Measurements from ENCODE around the gene SPNS3. TPM values are rescaled to one million over a fixed set of nuclear protein-coding genes. Genes with fewer than 3 reads are reported as not detected.
A peak's percentile ranks its signal among the peaks of the same experiment; 100 is the strongest.

Gene SPNS3
- total RNA-seq, 1 donor from 2014 or later, result 0.34 TPM

GRCh38 chr17:4406386-4406785, 27.4 kb upstream of the SPNS3 start:
- Mint-ChIP-seq H3K36me3 (no peaks in the 10 kb centered on the region), H3K4me1 (ENCODE audit: unreplicated experiment) (no peaks in the 10 kb centered on the region), H3K9me3 (no peaks in the 10 kb centered on the region), H3K4me3 (no peak overlapping the region), H3K27ac (no peak overlapping the region), H3K27me3 (no peaks in the 10 kb centered on the region)
- TF ChIP-seq CTCF (conservative IDR thresholded peaks at IDR 0.05), result no peak
- DNase-seq (ENCODE audit: extremely low spot score, unreplicated experiment), result no peak

GRCh38 chr17:4407216-4407615, 26.5 kb upstream of the SPNS3 start:
- Mint-ChIP-seq H3K27ac (no peak overlapping the region), H3K36me3 (no peaks in the 10 kb centered on the region), H3K9me3 (no peaks in the 10 kb centered on the region), H3K27me3 (no peaks in the 10 kb centered on the region), H3K4me3 (no peak overlapping the region), H3K4me1 (ENCODE audit: unreplicated experiment) (no peaks in the 10 kb centered on the region)
- no peak for TF ChIP-seq CTCF (conservative IDR thresholded peaks at IDR 0.05)
- no peak for DNase-seq (ENCODE audit: extremely low spot score, unreplicated experiment)

GRCh38 chr17:4407851-4408250, 25.9 kb upstream of the SPNS3 start:
- Mint-ChIP-seq H3K36me3 (no peaks in the 10 kb centered on the region), H3K27ac (peak overlapping the region; percentile 84), H3K9me3 (no peaks in the 10 kb centered on the region), H3K27me3 (no peaks in the 10 kb centered on the region), H3K4me1 (ENCODE audit: unreplicated experiment) (no peaks in the 10 kb centered on the region), H3K4me3 (no peak overlapping the region)
- TF ChIP-seq CTCF (conservative IDR thresholded peaks at IDR 0.05), result no peak
- no peak for DNase-seq (ENCODE audit: extremely low spot score, unreplicated experiment)

GRCh38 chr17:4409659-4410058, 24.1 kb upstream of the SPNS3 start:
- H3K36me3 Mint-ChIP-seq, result no peaks in the 10 kb centered on the region
- H3K27ac Mint-ChIP-seq, result no peak overlapping the region

GRCh38 chr17:4411201-4411600, 22.5 kb upstream of the SPNS3 start:
- H3K9me3 Mint-ChIP-seq, result no peaks in the 10 kb centered on the region
- no peaks in the 10 kb centered on the region for H3K27me3 Mint-ChIP-seq
- no peaks in the 10 kb centered on the region for H3K4me1 Mint-ChIP-seq (ENCODE audit: unreplicated experiment)
- no peak overlapping the region for H3K4me3 Mint-ChIP-seq
- no peak for DNase-seq (ENCODE audit: extremely low spot score, unreplicated experiment)
- no peaks in the 10 kb centered on the region for H3K36me3 Mint-ChIP-seq
- H3K27ac Mint-ChIP-seq, result no peak overlapping the region
- no peak for TF ChIP-seq CTCF (conservative IDR thresholded peaks at IDR 0.05)

More at GRCh38 chr17:4409659-4410058, 24.1 kb upstream of the SPNS3 start:
- TF ChIP-seq CTCF (conservative IDR thresholded peaks at IDR 0.05), result no peak
- Mint-ChIP-seq H3K4me3 (no peak overlapping the region), H3K27me3 (no peaks in the 10 kb centered on the region), H3K9me3 (no peaks in the 10 kb centered on the region), H3K4me1 (ENCODE audit: unreplicated experiment) (no peaks in the 10 kb centered on the region)
- DNase-seq (ENCODE audit: extremely low spot score, unreplicated experiment), result no peak

All from type B pancreatic cell (in vitro differentiated cells).